ENCODE measurements around the gene ZNF57. TPM values are rescaled to one million over a fixed set of nuclear protein-coding genes. Genes with fewer than 3 reads are reported as not detected.
"Not testable (repeated sequence)": the region's sequence is repeated elsewhere in the genome, so short reads cannot be mapped to it uniquely, and the experiment has no call there.

Gene ZNF57
- total and polyA plus RNA-seq, 2 donors (not counting 1 experiment from before 2014, with no cell fraction given) = 2.8 to 5.3 TPM

DNA sequence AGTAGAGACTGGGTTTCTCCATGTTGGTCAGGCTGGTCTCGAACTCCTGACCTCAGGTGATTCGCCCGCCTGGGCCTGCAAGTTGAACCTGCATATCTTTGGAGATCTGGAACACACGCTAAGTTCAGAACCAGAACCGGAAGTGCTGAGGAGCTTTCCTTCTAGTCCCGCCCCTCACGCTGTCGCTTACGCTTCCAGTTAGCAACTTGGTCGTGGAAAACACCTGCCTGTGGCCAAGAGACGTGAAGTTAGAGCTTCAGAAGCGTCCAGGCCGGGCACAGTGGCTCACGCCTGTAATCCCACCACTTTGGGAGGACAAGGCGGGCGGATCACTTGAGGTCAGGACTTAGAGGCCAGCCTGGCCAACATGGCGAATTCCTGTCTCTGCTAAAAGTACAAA lies 15.0 kb upstream of the ZNF57 start:
- no peak overlapping the region for H2AFZ ChIP-seq (ENCODE audit: low read length)
- no peaks in the 10 kb centered on the region for H3K9me3 ChIP-seq (ENCODE audit: control insufficient read depth, insufficient read depth, low read depth, low read length)
- H3K4me3 ChIP-seq (replicated peaks in 1 of 4; ENCODE audit: control extremely low read depth in 1 of 4, insufficient read depth in 1 of 4, low read depth in 3 of 4, low read length in 4 of 4) = no peak overlapping the region
- no peak for TF ChIP-seq EZH2 (IDR thresholded peaks at IDR 0.05; ENCODE audit: low read length, missing control alignments)
- TF ChIP-seq, protein P1, sequence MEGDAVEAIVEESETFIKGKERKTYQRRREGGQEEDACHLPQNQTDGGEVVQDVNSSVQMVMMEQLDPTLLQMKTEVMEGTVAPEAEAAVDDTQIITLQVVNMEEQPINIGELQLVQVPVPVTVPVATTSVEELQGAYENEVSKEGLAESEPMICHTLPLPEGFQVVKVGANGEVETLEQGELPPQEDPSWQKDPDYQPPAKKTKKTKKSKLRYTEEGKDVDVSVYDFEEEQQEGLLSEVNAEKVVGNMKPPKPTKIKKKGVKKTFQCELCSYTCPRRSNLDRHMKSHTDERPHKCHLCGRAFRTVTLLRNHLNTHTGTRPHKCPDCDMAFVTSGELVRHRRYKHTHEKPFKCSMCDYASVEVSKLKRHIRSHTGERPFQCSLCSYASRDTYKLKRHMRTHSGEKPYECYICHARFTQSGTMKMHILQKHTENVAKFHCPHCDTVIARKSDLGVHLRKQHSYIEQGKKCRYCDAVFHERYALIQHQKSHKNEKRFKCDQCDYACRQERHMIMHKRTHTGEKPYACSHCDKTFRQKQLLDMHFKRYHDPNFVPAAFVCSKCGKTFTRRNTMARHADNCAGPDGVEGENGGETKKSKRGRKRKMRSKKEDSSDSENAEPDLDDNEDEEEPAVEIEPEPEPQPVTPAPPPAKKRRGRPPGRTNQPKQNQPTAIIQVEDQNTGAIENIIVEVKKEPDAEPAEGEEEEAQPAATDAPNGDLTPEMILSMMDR (conservative IDR thresholded peaks at IDR 0.05 in 1 of 2, IDR thresholded peaks at IDR 0.05 in 1 of 2; ENCODE audit: low read depth in 1 of 2, low read length in 2 of 2) = no peak
- H3K4me1 ChIP-seq (ENCODE audit: control insufficient read depth, extremely low read depth, insufficient read depth, low read length) = no peaks in the 10 kb centered on the region
- no peak overlapping the region for H3K9ac ChIP-seq (ENCODE audit: insufficient read depth, low read length)
- no peaks in the 10 kb centered on the region for H3K36me3 ChIP-seq (ENCODE audit: control insufficient read depth, insufficient read depth, low read length)
- H4K20me1 ChIP-seq (ENCODE audit: control insufficient read depth, extremely low read depth, insufficient read depth, low read length) = no peaks in the 10 kb centered on the region
- H3K27me3 ChIP-seq (ENCODE audit: control insufficient read depth, insufficient read depth, low read length) = no peaks in the 10 kb centered on the region
- no peak overlapping the region for H3K4me2 ChIP-seq (ENCODE audit: extremely low read depth, insufficient read depth, low read length)
- H3K27ac ChIP-seq (ENCODE audit: insufficient read depth, low read length) = no peak overlapping the region
- no peak for DNase-seq (ENCODE audit: low read depth in 2 of 2)
- no peaks in the 10 kb centered on the region for H3K79me2 ChIP-seq (ENCODE audit: control insufficient read depth, insufficient read depth, low read length)

- H4K20me1 ChIP-seq (ENCODE audit: control insufficient read depth, extremely low read depth, insufficient read depth, low read length) = no peaks in the 10 kb centered on the region
- H3K27ac ChIP-seq (ENCODE audit: insufficient read depth, low read length) = no peak overlapping the region
- no peak overlapping the region for H3K9ac ChIP-seq (ENCODE audit: insufficient read depth, low read length)
- no peaks in the 10 kb centered on the region for H3K79me2 ChIP-seq (ENCODE audit: control insufficient read depth, insufficient read depth, low read length)
- DNase-seq (ENCODE audit: low read depth in 2 of 2) = peak; percentile 47 to 73
- no peaks in the 10 kb centered on the region for H3K9me3 ChIP-seq (ENCODE audit: control insufficient read depth, insufficient read depth, low read depth, low read length)
- H3K4me2 ChIP-seq (ENCODE audit: extremely low read depth, insufficient read depth, low read length) = no peak overlapping the region
- no peaks in the 10 kb centered on the region for H3K4me1 ChIP-seq (ENCODE audit: control insufficient read depth, extremely low read depth, insufficient read depth, low read length)
- no peaks in the 10 kb centered on the region for H3K36me3 ChIP-seq (ENCODE audit: control insufficient read depth, insufficient read depth, low read length)
- no peaks in the 10 kb centered on the region for H3K27me3 ChIP-seq (ENCODE audit: control insufficient read depth, insufficient read depth, low read length)
- H3K4me3 ChIP-seq (replicated peaks in 1 of 4; ENCODE audit: control extremely low read depth in 1 of 4, insufficient read depth in 1 of 4, low read depth in 3 of 4, low read length in 4 of 4) = no peak overlapping the region
- H2AFZ ChIP-seq (ENCODE audit: low read length) = peak overlapping the region; percentile 79
- TF ChIP-seq, protein P1 (conservative IDR thresholded peaks at IDR 0.05 in 1 of 2, IDR thresholded peaks at IDR 0.05 in 1 of 2; ENCODE audit: low read depth in 1 of 2, low read length in 2 of 2) = peak; percentile 42 to 65
- no peak for TF ChIP-seq EZH2 (IDR thresholded peaks at IDR 0.05; ENCODE audit: low read length, missing control alignments)
Observed at GRCh38 chr19:2887391-2887914, 13.3 kb upstream of the ZNF57 start.

GRCh38 chr19:2888731-2889224 lies 11.9 kb upstream of the ZNF57 start:
- Histone ChIP-seq H2AFZ (ENCODE audit: low read length) (no peak overlapping the region), H3K4me3 (replicated peaks in 1 of 4; ENCODE audit: control extremely low read depth in 1 of 4, insufficient read depth in 1 of 4, low read depth in 3 of 4, low read length in 4 of 4) (no peak overlapping the region), H3K9ac (ENCODE audit: insufficient read depth, low read length) (no peak overlapping the region), H3K27ac (ENCODE audit: insufficient read depth, low read length) (no peak overlapping the region), H3K4me2 (ENCODE audit: extremely low read depth, insufficient read depth, low read length) (no peak overlapping the region), H3K36me3 (ENCODE audit: control insufficient read depth, insufficient read depth, low read length) (no peaks in the 10 kb centered on the region), H3K79me2 (ENCODE audit: control insufficient read depth, insufficient read depth, low read length) (no peaks in the 10 kb centered on the region), H3K27me3 (ENCODE audit: control insufficient read depth, insufficient read depth, low read length) (no peaks in the 10 kb centered on the region), H4K20me1 (ENCODE audit: control insufficient read depth, extremely low read depth, insufficient read depth, low read length) (no peaks in the 10 kb centered on the region), H3K9me3 (ENCODE audit: control insufficient read depth, insufficient read depth, low read depth, low read length) (no peaks in the 10 kb centered on the region), H3K4me1 (ENCODE audit: control insufficient read depth, extremely low read depth, insufficient read depth, low read length) (no peaks in the 10 kb centered on the region)
- no peak for TF ChIP-seq EZH2 (IDR thresholded peaks at IDR 0.05; ENCODE audit: low read length, missing control alignments)
- TF ChIP-seq, protein P1 (conservative IDR thresholded peaks at IDR 0.05 in 1 of 2, IDR thresholded peaks at IDR 0.05 in 1 of 2; ENCODE audit: low read depth in 1 of 2, low read length in 2 of 2) = no peak
- DNase-seq (ENCODE audit: low read depth in 2 of 2) = peak in 1 of 2 donors; percentile 8

- H2AFZ ChIP-seq (ENCODE audit: low read length); H4K20me1 ChIP-seq (ENCODE audit: control insufficient read depth, extremely low read depth, insufficient read depth, low read length); H3K4me3 ChIP-seq (replicated peaks in 1 of 4; ENCODE audit: control extremely low read depth in 1 of 4, insufficient read depth in 1 of 4, low read depth in 3 of 4, low read length in 4 of 4); H3K4me2 ChIP-seq (ENCODE audit: extremely low read depth, insufficient read depth, low read length); DNase-seq (ENCODE audit: low read depth in 2 of 2); H3K79me2 ChIP-seq (ENCODE audit: control insufficient read depth, insufficient read depth, low read length); H3K9me3 ChIP-seq (ENCODE audit: control insufficient read depth, insufficient read depth, low read depth, low read length); H3K4me1 ChIP-seq (ENCODE audit: control insufficient read depth, extremely low read depth, insufficient read depth, low read length); H3K27me3 ChIP-seq (ENCODE audit: control insufficient read depth, insufficient read depth, low read length); H3K36me3 ChIP-seq (ENCODE audit: control insufficient read depth, insufficient read depth, low read length); H3K27ac ChIP-seq (ENCODE audit: insufficient read depth, low read length); H3K9ac ChIP-seq (ENCODE audit: insufficient read depth, low read length): not testable (repeated sequence)
Observed at GRCh38 chr19:2890531-2890930, 10.2 kb upstream of the ZNF57 start.

All from fibroblast of lung (primary cell).